OCI-M2 (cell line): ENCODE measurements around the gene PCNX2.

Source experiments
- DNase-seq: peaks from one replicate; lab custom pipeline; 2025; ENCODE audit not compliant: unreplicated experiment; lab: John Stamatoyannopoulos, UW

Gene PCNX2

DNA sequence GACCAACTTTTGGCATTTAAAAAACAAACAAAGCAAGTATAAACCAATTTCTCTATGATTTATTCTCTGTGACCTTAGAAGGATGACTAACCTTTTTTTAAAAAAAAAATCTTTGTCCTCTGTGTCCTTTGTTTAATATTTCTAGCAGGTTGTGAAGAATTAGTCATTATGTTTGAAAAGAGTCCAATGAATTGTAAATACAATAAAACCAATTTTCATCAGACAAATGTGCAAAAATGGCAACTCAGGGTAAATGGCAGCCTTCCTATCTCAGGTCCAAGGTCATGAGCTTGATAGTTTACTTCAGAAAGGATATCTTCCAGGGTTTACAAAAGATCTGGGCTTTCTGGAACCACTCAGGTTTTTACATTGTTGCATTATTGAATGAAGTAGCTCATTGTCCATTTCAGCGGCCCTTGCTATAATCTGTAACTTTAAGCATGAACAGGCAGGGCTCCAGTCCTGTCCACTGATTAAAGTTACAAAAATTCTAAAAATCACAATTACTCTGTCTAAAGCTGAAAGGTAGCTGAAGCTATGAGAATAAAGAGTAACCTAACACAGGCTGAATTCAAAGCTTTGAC is 20.3 kb upstream of the PCNX2 start:
- DNase-seq, result no peak

DNA sequence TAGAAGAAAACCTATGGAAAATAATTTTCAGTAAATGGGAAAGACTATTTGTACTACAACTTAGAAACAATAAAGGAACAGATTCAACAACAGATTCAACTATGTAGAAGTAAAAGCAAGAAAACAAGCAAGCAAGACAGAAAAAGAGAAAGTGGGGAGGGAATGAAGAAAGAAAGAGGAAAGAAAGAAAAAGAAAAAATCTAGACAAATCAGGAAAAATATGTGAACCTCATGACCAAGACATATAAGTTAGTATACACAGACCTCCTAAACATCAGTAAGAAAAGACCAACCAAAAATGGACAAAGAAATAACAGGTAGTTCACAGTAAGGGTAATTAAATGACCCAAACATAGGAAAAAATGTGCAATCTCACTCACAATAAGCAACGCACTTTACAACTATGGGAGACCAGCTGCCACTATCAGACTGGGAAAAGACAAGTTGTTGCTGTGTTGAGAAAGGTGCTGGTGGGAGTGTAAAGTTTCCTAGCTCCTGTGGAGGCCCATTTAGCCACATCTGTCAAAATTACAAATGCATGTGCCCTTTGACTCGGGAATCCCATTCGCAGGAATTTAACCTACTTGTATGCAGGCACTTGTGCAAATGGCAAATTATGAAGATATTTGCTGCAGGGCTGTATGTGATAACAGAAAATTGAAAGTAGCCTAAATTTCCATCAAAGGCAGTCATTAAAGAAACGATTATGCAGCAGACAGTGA is 18.1 kb upstream of the PCNX2 start:
- no peak for DNase-seq

DNA sequence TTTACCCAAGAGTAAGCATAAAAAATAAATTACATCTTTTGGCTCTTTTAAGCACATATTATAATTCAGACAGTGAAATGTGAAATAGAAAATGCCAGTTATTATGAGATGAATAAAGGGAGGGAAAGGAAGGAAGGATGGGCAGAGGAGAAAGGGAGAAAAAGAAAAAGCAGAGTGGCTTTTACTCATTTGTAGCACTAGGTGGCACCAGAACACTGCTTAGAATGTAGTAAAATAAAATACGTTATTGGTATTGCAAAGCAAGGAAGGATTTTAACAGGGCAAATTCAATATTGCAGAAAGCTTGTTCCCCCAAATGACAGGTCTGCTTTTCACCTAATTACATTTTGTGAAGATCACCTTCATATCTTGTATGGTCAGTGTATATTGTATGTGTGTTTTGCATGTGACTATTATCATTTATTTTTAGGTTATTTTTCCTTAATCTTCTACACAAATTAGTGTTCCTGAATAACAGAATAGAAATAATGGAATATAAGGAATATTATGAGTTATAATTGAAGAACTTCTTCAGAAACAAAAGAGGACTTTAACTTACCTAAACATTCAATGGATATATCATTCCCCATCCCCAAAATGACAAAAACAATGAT is 9.1 kb upstream of the PCNX2 start:
- no peak for DNase-seq

DNA sequence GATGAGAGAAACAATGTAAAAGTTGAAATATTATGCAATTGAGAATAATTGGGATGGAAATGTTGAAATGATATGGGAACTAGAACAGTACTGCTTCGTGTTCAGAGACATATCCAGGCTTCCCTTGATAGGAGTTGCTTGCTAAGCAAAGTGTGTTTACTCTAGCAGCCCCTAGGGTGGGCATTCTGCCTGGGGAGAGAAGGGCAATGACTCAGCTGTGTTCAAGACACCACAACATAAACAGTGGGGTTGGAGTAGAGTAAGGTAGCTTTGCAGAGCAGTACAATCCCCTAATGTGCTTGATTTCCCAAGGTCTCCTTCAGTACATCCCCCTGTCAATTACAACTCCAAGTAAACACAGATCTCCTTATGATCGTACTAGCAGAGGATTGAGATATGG is 4.8 kb upstream of the PCNX2 start:
- DNase-seq, result no peak

DNA sequence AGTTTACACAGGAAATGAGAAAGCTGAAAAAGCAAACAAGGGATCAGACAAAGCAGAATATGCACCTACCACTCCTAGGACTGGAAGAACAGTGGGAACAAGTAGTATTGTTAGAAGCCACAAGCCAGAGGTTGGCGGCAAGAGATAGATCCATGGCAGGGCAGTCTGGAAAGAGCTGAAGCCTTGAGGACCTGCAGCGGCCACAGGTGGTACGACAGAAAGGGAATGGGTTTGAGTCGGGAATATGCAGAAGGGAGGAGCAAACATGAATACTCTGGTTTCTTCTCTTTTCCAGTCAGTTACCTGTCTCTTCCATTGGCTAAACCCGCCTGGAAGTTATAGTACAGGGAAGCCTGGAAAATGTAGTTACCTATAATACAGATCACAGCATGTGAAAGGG is 3.9 kb upstream of the PCNX2 start:
- no peak for DNase-seq

DNA sequence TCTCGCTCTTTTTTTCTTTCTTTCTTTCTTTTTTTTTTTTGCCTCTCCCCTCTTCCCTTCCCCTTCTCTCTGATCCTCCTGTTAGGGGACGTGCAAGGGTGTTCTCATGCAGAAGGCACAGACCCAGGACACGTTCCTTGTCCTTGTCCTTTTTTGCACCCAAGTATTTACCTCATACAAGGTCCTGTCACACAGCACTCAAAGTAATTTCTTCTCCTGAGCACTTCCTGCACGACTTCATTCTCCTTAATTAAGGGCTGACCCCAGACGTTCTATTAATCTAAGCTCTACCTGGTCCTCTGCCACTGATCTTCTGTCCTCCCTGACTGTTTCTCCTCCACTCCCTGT is 424 bp upstream of the PCNX2 start:
- no peak for DNase-seq

DNA sequence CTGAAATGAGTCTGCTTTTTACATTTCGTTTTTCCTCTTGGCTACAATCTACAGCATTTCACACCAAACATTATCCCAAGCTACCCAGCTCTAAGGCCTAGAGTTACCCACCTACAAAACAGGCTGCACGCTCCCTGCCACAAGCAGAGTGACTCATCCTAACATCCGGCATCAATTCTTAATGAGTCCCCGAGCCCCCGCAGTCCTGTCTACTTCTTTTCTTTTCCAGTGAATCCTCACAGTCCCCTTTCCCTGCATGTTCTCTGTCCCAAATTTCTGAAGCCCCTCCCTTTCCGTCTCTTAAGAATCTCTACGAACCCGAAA is 650 bp downstream of the PCNX2 start:
- DNase-seq, result no peak

DNA sequence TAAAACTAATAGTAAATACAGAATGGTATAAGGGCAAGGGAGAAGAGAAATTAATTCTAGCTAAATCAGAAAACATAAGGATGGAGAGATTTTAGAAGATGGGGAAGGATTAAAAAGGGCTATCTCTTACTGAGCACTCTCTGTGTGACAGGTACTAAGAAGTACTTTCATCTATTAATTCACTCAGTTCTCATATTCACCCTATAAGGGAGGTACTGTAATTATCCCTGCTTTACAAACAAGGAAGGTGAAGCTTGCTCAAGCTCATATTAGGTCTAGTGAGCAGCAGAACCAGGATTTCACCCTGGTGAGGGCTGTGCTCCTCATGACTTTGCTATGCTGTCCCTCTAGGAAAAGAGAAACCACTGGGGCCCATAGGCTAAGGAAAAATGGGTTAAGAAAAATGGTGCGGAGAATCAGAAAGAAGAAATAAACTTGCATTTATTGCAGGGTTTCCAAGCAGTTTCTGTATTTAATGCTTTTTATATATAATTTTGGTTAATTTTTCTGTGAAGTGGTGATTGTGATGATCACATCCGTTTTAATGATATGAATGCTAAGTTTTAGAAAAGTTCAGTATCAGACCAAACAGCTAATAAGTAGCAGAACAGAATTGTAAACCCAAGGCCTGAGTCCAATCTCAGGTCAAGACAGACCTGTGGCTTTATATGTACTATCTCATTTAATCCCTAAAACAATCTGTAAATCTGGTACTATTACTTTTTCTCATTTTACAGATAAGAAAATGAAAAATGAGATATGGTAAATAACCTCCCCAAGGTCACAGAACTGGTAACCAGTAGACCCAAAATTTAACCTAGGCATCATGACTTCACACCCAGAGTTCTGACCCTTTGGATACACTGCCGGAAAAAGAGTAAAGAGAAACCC is 1.7 kb downstream of the PCNX2 start:
- DNase-seq, result no peak

DNA sequence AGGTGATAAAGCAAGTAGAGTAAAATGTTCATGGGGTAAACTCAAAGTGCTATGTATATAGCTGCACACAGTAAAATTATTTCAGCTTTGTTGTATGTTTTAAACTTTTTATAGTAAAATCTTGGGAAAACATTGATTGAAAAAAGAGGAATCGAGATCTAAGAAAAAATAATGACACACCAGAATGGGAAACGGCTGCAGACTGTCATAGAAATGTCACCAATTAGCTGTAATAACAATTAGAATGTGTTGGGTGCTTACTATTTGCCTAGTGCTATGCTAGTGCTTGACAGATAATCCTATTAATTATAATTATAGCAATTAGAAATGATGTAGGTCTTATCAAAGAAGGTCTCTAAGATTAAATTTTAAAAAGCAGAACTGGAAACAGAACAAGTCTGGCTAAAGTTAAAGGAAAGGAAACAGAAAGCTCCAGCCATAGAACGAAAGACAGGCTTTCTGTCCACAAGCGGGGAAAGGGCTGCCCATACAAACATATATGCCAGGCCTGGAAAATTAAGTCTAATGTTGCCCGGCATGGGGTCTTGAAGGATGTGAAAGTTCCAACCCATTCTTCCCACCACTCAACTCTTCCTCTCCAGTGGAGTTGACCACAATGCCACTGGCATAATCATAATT is 5.0 kb downstream of the PCNX2 start:
- no peak for DNase-seq

DNA sequence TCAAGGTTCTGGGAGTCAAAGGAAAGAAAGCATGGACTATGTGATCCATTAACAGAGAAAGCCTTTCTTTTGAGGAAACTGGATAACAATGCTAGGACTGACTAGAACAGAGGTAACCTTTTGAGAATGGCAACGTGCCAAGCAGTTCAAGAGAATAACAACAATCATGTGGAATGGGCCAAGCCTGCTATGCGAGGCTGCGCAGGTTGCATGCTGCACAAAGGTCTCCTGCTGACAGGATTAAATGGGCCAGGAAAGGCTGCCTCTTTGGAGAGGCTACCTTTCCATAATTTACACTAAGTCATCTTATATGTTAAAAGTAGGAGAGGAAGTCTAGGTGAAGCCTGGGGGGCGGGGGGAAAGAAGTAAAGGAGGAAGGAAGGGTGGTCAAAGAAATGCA is 5.8 kb downstream of the PCNX2 start:
- no peak for DNase-seq

DNA sequence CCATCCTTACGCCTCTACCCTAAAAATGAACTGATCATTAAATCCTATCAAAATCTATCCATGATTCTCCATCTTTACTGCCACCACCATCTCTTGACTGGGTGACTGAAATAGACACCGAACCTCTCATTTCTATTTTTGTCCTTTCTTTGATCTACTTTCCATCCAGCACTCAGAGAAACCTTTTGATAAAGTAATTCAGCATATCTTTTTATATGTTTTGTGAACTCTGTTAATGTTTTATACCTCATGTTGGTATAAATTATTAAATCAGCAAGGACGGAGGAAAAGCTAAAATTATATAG is 13.0 kb downstream of the PCNX2 start:
- no peak for DNase-seq

DNA sequence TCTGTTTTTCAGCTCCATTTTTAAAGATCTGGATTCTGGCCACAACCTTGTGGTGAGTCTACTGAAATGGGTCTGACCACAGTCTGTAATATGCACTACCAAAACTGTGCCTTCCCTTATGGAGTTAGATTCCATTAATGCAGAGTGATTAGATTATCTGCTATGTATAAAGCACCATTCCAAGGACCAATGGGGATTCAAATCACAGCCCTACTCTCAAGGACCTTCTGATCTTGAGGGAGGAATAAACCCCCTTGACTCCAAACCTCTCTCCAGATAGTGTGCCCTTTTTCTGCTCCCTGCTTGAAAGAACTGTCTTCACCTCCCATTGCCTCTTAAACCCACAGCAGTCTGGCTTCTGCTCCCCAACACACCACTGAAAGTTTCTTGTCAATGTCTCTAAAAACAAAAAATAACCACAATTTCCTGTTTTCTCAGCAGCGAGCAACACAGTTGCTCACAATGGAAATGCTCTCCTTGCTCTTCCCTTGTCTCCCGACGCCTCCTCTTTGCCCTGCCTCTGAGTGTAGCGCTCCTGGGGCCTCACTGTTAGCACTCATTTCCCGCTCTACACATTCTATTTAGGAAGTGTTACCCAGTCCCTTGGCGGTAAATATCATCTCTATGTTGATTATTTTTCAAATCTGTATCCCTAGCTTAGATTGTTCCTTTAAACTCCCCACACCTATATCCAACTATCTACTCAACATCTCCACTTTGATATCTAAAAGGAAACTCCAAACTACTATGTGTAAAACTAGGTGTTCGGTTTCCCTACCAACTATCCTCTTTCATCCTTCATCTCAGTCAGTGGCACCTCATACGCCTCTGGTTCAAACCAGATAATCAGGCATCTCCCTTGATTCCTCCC is 13.6 kb downstream of the PCNX2 start:
- DNase-seq, result no peak

DNA sequence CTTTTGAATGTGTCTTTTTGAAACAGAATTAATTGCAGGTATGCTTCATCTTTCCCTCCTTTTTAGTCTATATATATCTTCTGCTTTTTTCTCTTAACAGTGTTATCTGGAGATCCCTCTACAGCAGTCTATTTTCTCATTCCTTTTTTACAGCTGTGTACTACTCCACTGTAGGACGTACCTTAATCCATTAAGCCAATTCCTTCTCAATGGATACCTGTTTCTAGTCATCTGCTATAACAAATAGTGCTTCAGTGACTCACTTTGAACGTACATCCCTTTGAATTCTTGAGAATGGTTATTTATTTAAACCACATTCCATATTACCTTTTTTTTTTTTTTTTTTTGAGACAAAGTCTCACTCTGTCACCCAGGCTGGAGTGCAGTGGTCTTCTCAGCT is 15.6 kb downstream of the PCNX2 start:
- DNase-seq, result no peak

DNA sequence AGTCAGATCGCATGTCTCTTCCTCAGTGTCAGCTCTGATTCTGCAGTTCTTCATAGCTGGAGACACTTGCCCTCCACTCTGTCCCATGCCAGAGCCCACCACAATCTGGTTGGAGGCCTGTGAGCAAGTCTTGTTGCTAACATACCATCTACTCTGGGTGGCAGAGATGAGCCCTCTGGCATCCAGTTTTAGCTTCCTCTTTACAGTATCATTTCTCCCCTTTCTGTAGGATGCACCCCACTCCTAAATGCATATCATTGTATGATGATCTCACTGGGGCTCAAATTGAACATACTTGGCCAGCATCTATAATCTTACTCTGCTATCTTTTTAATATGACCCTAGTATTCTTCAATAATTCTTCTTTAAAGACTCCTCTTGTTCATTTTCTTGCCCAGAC is 16.9 kb downstream of the PCNX2 start:
- no peak for DNase-seq

DNA sequence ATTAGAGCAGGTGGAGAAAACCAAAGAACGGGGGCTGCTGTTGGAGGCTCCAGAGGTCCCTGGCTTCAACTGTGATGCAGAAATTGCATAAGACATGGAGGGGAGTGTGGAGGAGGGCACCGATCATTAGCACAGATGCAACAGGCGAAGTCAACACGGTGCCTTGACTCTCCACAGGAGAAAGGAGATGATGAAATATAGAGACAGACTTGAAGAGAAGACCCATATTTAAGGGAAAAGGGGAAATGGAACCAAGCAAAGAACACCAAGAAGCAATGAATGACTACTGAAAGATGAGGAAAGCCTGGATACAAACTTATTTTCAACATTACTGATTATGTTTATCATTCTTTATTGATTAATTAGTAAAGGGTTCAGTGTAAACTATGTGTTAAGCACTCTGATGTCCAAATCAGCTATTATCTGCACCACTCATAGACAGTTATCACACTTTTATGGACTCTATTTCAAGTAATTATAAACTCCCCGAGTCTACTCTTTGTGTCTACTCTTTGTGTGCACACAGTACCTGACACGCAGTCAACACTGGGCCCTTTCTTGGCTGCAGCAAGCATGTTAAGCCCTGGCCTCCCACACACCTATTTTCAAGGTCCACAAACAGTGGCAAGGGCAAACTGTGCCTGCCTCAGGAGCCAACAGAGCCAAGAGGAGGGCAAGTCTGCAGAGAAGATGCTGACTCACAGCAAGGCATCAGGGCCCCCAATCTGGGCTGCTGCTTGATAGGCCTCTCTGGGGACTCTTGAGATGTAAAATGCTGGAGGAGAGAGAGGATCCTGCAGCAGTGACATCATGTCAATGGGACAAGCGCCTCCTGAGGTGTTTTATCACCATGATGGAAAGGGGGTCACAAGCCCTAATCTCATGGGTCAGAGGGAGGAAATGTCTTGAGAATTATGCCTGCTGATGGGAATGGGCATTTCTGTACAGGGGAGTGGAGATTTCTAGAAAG is 17.6 kb downstream of the PCNX2 start:
- no peak for DNase-seq

DNA sequence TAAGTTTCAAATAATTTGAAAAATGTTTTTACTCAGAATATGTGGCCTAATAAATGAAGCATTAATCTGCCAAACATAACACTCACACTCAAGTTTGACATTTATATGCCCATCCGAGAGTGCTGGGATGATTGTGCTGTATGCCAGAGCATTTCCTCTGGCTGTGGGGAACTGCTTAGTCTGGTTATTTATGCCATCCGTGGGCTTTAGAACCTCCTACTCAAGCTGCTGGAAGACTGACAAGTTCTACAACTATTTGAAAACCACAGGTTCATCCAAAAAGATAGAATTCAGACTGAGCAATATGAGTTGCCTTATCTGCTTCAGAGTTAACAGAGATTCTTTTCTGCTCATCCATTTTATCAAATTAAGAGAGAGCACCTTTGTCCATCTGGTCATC is 25.9 kb downstream of the PCNX2 start:
- no peak for DNase-seq

DNA sequence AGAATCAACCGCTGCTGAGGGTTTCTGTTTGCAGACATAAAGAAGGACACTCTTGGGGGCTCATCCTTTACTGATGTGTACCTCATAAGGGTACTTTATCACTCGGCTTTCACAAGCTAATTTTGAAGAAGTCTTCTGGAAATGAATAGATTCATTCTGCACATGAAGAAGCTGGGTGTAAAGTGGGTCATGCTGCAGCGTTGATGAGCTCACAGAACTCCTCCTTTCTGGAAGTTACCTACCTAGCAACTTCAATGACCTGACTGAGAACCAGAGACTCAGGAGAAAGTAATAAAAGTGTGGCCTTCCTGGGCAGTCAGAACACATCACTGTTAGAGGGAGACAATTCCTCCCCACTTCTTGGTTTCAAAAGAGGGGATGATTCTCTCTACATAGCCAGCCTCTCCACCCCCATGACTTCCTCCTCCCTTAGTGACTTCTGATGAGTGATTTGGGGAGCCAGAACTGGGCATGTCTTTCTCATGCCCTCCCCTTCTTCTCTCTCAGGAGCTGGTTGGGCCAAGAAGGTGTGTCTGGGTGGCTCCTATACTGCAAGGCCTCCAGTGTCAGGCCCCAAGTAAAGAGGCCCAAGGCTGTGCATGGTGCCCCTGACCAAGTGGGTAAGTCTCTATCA is 27.0 kb downstream of the PCNX2 start:
- no peak for DNase-seq

DNA sequence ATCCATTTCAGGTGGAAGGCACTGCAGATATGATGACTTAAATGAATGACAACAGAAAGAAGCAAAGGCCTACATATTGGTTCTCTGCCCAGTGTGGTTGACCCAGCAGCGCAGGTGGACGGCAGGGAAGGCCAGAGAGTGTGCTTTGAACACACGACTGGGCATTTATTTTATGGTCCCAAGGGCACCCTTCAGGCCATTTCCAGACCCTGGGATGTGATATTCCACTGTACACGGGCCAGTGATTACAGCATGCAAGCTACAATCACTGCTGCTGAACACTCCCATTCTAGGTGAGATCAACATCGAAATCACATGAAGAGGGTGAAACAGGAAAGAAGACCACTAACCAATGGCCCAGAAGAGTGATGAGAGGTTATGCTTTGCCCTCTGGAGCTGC is 33.8 kb downstream of the PCNX2 start:
- no peak for DNase-seq

DNA sequence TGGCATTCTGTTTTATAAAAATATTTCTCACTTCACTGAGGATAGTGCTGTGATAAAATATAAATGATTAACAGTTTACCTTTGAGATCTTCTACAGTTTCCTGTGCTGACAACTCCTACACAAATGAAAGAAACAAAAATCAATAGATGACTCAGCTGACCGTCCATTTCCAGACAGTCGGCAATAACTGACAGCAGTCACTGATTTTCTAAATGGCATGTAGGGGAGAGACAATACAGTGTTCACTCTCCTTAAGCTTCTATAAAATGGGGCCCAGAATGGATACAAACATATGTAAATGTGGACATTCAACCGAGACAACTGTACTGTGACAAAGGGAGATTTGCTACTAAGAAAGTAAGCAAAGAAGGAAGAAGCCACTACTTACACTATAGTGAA is 34.3 kb downstream of the PCNX2 start:
- no peak for DNase-seq
